ENCODE data around the gene GPATCH3. TPM values are rescaled to one million over a fixed set of nuclear protein-coding genes. Genes with fewer than 3 reads are reported as not detected.
A peak's percentile ranks its signal among the peaks of the same experiment; 100 is the strongest.
"Not testable (repeated sequence)": the region's sequence is repeated elsewhere in the genome, so short reads cannot be mapped to it uniquely, and the experiment has no call there.

GPATCH3 gene
- total and polyA plus RNA-seq, 10 donors: 13.3 to 25.8 (median 17.5) TPM

DNA sequence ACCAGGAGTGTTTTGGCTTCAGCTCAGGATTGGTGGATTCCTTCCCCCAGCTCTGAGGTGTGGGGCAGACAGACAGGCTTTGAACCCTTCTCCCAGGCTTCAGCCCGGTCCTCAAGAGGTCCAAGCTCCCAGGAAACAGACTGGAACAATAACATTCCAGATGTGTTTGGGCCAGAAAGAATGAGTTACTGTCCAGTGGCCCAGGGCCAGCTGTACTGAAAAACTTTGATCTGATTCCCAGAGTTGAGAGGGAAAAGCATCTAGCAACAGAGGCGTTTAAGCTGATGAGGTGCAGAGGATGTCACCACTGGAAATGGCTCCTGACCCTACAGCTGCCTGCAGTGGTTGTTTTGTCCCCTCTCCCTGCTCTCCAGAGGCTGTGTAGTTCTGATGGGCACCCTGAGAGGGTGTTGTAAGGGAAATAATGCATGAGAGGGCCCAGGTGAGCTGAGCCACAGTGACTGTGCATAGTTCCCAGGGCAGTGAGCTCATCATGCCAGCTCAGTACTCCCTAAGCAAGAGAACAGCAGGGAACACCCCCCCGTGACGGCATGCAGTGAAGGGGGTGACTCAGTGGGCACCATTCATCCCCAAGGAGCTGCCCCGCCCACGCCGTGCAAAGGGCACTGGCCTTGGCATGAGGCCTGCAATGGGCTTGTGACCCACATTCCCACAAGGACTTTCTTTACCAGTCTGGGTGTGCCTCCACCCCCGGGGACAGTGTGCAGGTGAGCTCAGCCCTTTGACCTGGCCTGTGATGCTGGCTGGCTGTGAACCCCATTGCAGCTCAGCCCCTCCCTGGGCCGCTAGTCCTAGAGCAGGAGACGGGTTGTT lies 51.1 kb downstream of the GPATCH3 start:
- 68 to 89% (median 82%) methylated on average over 6 to 10 of the region's 10 CpGs for WGBS, 5 donors
- DNase-seq: no peak
- Histone ChIP-seq H3K4me1 (peaks cover 0 to 21% (median 2%) of the 10 kb centered on the region in 6 donors), H3K9me3 (no peaks in the 10 kb centered on the region), H3K27ac (peak overlapping the region in 2 of 8 donors; percentile 6 to 11), H3K4me3 (no peak overlapping the region), H3K27me3 (replicated peaks in 1 of 7) (no peaks in the 10 kb centered on the region), H3K36me3 (peaks cover 0 to 96% (median 80%) of the 10 kb centered on the region in 6 donors)
- intact Hi-C loops (cut with DNase I; ENCODE audit: low total_unique reads): no loop called here
- no peak for TF ChIP-seq POLR2A (IDR thresholded peaks at IDR 0.05)
- TF ChIP-seq, protein P1, sequence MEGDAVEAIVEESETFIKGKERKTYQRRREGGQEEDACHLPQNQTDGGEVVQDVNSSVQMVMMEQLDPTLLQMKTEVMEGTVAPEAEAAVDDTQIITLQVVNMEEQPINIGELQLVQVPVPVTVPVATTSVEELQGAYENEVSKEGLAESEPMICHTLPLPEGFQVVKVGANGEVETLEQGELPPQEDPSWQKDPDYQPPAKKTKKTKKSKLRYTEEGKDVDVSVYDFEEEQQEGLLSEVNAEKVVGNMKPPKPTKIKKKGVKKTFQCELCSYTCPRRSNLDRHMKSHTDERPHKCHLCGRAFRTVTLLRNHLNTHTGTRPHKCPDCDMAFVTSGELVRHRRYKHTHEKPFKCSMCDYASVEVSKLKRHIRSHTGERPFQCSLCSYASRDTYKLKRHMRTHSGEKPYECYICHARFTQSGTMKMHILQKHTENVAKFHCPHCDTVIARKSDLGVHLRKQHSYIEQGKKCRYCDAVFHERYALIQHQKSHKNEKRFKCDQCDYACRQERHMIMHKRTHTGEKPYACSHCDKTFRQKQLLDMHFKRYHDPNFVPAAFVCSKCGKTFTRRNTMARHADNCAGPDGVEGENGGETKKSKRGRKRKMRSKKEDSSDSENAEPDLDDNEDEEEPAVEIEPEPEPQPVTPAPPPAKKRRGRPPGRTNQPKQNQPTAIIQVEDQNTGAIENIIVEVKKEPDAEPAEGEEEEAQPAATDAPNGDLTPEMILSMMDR (IDR thresholded peaks at IDR 0.05 in 8 of 11, conservative IDR thresholded peaks at IDR 0.05 in 3 of 11): no peak
- peak in 1 of 3 donors; percentile 45 for TF ChIP-seq POLR2AphosphoS5 (IDR thresholded peaks at IDR 0.05)

DNA sequence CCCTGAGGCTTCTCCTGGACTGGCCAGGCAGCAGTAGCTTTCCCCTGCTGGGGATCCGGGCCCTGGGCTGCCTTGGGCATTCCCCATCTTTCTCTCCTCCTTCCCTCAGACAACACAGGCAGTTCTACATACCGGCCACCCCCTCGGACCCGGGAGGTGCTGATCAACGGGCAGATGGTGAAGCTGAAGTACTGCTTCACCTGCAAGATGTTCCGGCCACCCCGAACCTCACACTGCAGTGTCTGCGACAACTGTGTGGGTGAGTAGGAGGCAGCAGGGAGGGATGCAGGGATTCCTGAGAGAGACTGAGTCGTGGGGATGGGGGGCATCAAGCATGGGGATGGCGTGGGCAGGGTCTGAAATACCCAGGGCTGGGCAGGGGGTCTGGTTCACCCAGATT lies 51.8 kb downstream of the GPATCH3 start:
- no peak for DNase-seq
- Histone ChIP-seq H3K27me3 (replicated peaks in 1 of 7) (no peaks in the 10 kb centered on the region), H3K36me3 (peaks cover 0 to 96% (median 79%) of the 10 kb centered on the region in 6 donors), H3K27ac (peak overlapping the region in 2 of 8 donors; percentile 6 to 11), H3K9me3 (no peaks in the 10 kb centered on the region), H3K4me3 (no peak overlapping the region), H3K4me1 (peaks cover 0 to 20% (median 2%) of the 10 kb centered on the region in 6 donors)
- intact Hi-C loops (cut with DNase I; ENCODE audit: low total_unique reads): no loop called here
- TF ChIP-seq POLR2AphosphoS5 (IDR thresholded peaks at IDR 0.05): peak in 1 of 3 donors; percentile 29
- no peak for TF ChIP-seq POLR2A (IDR thresholded peaks at IDR 0.05)
- TF ChIP-seq, protein P1 (IDR thresholded peaks at IDR 0.05 in 8 of 11, conservative IDR thresholded peaks at IDR 0.05 in 3 of 11): no peak
- WGBS, 5 donors: 90 to 96% (median 94%) methylated on average over 10 of the region's 10 CpGs

DNA sequence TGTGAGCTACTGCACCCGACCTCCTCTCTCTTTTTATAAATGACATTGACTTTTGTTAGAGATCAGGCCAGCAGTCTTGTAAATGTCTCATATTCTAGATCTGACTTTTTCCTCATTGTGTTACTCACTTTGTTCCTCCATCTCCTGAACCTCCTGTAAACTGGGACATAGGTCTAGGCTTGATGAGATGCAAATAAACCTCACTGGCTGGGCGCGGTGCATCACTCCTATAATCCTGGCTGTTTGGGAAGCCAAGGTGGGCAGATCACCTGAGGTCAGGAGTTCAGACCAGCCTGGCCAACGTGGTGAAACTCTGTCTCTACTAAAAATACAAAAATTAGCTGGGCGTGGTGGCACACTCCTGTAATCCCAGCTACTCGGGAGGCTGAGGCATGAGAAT lies 52.4 kb downstream of the GPATCH3 start:
- H3K27me3 ChIP-seq (replicated peaks in 1 of 7); H3K9me3 ChIP-seq; DNase-seq; intact Hi-C loops (cut with DNase I; ENCODE audit: low total_unique reads); H3K27ac ChIP-seq; H3K4me3 ChIP-seq: not testable (repeated sequence)
- WGBS, 5 donors: 86 to 93% (median 91%) methylated on average over 6 of the region's 6 CpGs
- H3K4me1 ChIP-seq: peaks cover 0 to 14% (median 1%) of the 10 kb centered on the region in 6 donors
- peaks cover 0 to 96% (median 78%) of the 10 kb centered on the region in 6 donors for H3K36me3 ChIP-seq

DNA sequence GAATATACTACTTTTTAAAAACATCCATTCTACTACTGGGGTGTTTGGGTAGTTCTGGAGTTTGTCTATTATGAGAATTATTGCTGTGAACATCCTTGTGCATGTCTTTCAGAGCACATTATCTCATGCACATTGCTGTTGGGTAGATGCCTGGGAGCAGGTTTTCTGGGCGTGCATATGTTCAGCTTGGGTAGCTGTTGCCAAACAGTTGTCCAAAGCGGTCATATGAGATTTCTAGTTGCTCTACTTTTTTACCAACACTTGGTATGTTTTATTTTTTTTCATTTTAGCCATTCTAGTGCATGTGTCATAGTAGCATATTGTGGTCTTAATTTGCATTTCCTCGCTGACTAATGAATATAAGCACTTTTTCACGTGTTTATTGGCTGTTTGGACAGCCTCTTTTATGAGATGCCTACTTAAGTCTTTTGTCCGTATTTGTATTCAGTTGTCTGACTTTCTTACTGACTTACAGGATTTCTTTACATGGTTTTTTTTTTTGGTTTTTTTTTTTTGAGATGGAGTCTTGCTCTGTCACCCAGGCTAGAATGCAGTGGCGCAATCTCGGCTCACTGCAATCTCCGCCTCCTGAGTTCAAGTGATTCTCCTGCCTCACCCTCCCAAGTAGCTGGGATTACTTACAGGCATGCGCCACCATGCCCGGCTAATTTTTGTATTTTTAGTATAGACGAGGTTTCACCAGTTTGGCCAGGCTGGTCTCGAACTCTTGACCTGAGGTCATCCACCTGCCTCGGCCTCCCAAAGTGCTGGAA lies 55.7 kb downstream of the GPATCH3 start:
- Histone ChIP-seq H3K9me3 (no peaks in the 10 kb centered on the region), H3K27ac (no peak overlapping the region), H3K4me1 (peaks cover 0 to 14% (median 2%) of the 10 kb centered on the region in 6 donors), H3K36me3 (peaks cover 0 to 96% (median 70%) of the 10 kb centered on the region in 6 donors), H3K27me3 (replicated peaks in 1 of 7) (no peaks in the 10 kb centered on the region), H3K4me3 (no peak overlapping the region)
- intact Hi-C loops (cut with DNase I; ENCODE audit: low total_unique reads): no loop called here
- WGBS, 5 donors: 90 to 93% (median 91%) methylated on average over 13 of the region's 13 CpGs
- DNase-seq: no peak
- TF ChIP-seq, protein P1 (IDR thresholded peaks at IDR 0.05 in 8 of 11, conservative IDR thresholded peaks at IDR 0.05 in 3 of 11): no peak
- TF ChIP-seq POLR2A (IDR thresholded peaks at IDR 0.05): no peak
- no peak for TF ChIP-seq POLR2AphosphoS5 (IDR thresholded peaks at IDR 0.05)

Other genes starting within 250 kb of the GPATCH3 start
- gene ARID1A, start 204.5 kb downstream of the GPATCH3 start, total RNA-seq: 100 to 1,000 TPM in 3 of 7 donors, 10 to 100 TPM in 4; 86.0 to 121 (median 97.4) TPM
- 10 to 100 TPM in 2 of 3 donors, 1 to 10 TPM in 1; 9.8 to 24.2 (median 14.6) TPM for gene ARID1A, start 204.5 kb downstream of the GPATCH3 start, polyA plus RNA-seq
- 10 to 100 TPM in 6 of 7 donors, 1 to 10 TPM in 1; 8.1 to 21.8 (median 12.5) TPM for gene PIGV, start 112.5 kb downstream of the GPATCH3 start, total RNA-seq
- gene PIGV, start 112.5 kb downstream of the GPATCH3 start, polyA plus RNA-seq: 1 to 10 TPM; 4.8 to 6.6 (median 5.2) TPM
- 10 to 100 TPM; 41.6 to 80.4 (median 54.4) TPM for gene ZDHHC18, start 73.8 kb downstream of the GPATCH3 start, total RNA-seq
- gene ZDHHC18, start 73.8 kb downstream of the GPATCH3 start, polyA plus RNA-seq: 10 to 100 TPM in 1 of 3 donors, 1 to 10 TPM in 2; 6.2 to 22.0 (median 8.9) TPM
- under 1 TPM in 4 of 7 donors, not detected in 3; 0.51 to 0.79 (median 0.58) TPM for gene SFN, start 37.3 kb downstream of the GPATCH3 start, total RNA-seq
- gene SFN, start 37.3 kb downstream of the GPATCH3 start, polyA plus RNA-seq: under 1 TPM; 0.27 to 0.80 (median 0.63) TPM
- 10 to 100 TPM; 15.2 to 28.7 (median 21.5) TPM for gene GPN2, start 10.2 kb downstream of the GPATCH3 start, total RNA-seq
- 10 to 100 TPM; 11.6 to 15.7 (median 14.2) TPM for gene GPN2, start 10.2 kb downstream of the GPATCH3 start, polyA plus RNA-seq
- gene NR0B2, start 13.5 kb upstream of the GPATCH3 start, total RNA-seq: 10 to 100 TPM in 3 of 7 donors, 1 to 10 TPM in 4; 2.6 to 27.1 (median 10.0) TPM
- gene NR0B2, start 13.5 kb upstream of the GPATCH3 start, polyA plus RNA-seq: 10 to 100 TPM in 1 of 3 donors, 1 to 10 TPM in 1, under 1 TPM in 1; 0.74 to 10.7 (median 5.6) TPM
- gene NUDC, start 21.3 kb upstream of the GPATCH3 start, total RNA-seq: 10 to 100 TPM; 35.7 to 55.7 (median 49.3) TPM
- 10 to 100 TPM; 42.5 to 62.2 (median 48.8) TPM for gene NUDC, start 21.3 kb upstream of the GPATCH3 start, polyA plus RNA-seq
- 1 to 10 TPM in 4 of 7 donors, under 1 TPM in 3; 0.44 to 2.1 (median 1.1) TPM for gene KDF1, start 60.0 kb upstream of the GPATCH3 start, total RNA-seq
- 1 to 10 TPM in 1 of 3 donors, under 1 TPM in 2; 0.67 to 1.1 (median 0.89) TPM for gene KDF1, start 60.0 kb upstream of the GPATCH3 start, polyA plus RNA-seq
- gene TRNP1, start 93.2 kb upstream of the GPATCH3 start, total RNA-seq: 10 to 100 TPM in 2 of 7 donors, 1 to 10 TPM in 5; 3.1 to 18.1 (median 6.8) TPM
- gene TRNP1, start 93.2 kb upstream of the GPATCH3 start, polyA plus RNA-seq: 1 to 10 TPM; 3.3 to 9.7 (median 6.1) TPM
- under 1 TPM in 6 of 7 donors, not detected in 1; 0.43 to 0.65 (median 0.47) TPM for gene TENT5B, start 112.4 kb upstream of the GPATCH3 start, total RNA-seq
- gene TENT5B, start 112.4 kb upstream of the GPATCH3 start, polyA plus RNA-seq: 1 to 10 TPM in 1 of 3 donors, under 1 TPM in 2; 0.41 to 1.0 (median 0.74) TPM